SU-DHL-6 (cell line): ENCODE data around the gene SHISAL1.

ENCODE experiments used
- EZH2phosphoT487 ChIP-seq: fragments of 200-600 bp; sonication (generic), shearing (Covaris generic); conservative IDR thresholded peaks from 2 replicates; pipeline ENCODE4 v1.6.1; 2018; ENCODE audit warnings: mild to moderate bottlenecking, antibody characterized with exemption, low read length, moderate library complexity, mixed read lengths
- TF ChIP-seq, protein P1 (sequence below): fragments of 200-600 bp; sonication (generic); IDR thresholded peaks from one replicate; pipeline ENCODE4 v1.5.1; 2017; ENCODE audit warnings: antibody characterized with exemption, mild to moderate bottlenecking, low read length, moderate library complexity; ENCODE audit not compliant: insufficient read depth, poor library complexity, severe bottlenecking

DNA sequence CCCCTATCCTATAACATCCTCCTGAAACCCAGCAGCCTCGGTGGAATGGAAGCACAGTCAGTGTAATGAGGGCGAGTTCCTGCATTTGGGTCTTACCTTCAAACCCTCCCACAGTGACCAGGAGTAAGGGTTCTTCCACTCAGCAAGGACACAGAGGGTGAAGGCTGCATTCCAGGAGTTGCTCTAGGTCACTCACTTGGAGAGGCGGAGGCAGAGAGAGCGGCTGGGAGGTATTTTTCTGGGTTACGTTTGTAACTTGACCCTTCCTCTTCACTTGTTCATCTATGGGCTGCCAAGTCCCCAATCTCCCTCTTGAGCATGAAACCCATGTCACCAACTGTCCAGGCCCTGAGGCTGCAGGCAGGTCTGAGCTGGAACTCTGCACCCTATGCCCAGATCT, 36.8 kb upstream of the SHISAL1 start:
- TF ChIP-seq, protein P1, sequence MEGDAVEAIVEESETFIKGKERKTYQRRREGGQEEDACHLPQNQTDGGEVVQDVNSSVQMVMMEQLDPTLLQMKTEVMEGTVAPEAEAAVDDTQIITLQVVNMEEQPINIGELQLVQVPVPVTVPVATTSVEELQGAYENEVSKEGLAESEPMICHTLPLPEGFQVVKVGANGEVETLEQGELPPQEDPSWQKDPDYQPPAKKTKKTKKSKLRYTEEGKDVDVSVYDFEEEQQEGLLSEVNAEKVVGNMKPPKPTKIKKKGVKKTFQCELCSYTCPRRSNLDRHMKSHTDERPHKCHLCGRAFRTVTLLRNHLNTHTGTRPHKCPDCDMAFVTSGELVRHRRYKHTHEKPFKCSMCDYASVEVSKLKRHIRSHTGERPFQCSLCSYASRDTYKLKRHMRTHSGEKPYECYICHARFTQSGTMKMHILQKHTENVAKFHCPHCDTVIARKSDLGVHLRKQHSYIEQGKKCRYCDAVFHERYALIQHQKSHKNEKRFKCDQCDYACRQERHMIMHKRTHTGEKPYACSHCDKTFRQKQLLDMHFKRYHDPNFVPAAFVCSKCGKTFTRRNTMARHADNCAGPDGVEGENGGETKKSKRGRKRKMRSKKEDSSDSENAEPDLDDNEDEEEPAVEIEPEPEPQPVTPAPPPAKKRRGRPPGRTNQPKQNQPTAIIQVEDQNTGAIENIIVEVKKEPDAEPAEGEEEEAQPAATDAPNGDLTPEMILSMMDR = no peak
- no peak for TF ChIP-seq EZH2phosphoT487
